HCT116 (cell line): ENCODE data around the gene TSPAN5. TPM values are rescaled to one million over a fixed set of nuclear protein-coding genes. Genes with fewer than 3 reads are reported as not detected.

Experiments
- ATAC-seq: fragments of 200-7000 bp; cut with Tn5 transposase; 2 replicates; pipeline ENCODE4 v1.9.1; 2020; ENCODE audit warnings: mild to moderate bottlenecking, moderate library complexity
- BruUV-seq: library from RNA; stranded (reverse); fragments of 400-500 nt; replicated peaks from 2 replicates; lab custom pipeline; 2021; lab: Mats Ljungman, UMichigan
- CTCF ChIA-PET: fragments of 300-600 bp; sonication (Branson Sonifier 250); formaldehyde crosslinking; loops from one replicate; lab custom pipeline; 2021; ENCODE audit warnings: antibody characterized with exemption; lab: Charles Lee
- POLR2A ChIA-PET: fragments of 300-600, 350-600 bp; sonication (Branson Sonifier 250); formaldehyde crosslinking; loops from one replicate; lab custom pipeline; 2021; ENCODE audit warnings: antibody characterized with exemption; lab: Charles Lee
- RAD21 ChIA-PET, 2 experiments: fragments of 300-600 bp; sonication (Branson Sonifier 250); formaldehyde crosslinking; loops; one replicate each; lab custom pipeline; 2023; ENCODE audit warnings: low total read pairs in 2 of 2; ENCODE audit not compliant: uncharacterized antibody in 2 of 2, unreplicated experiment in 2 of 2, low non-redundant PET in 1 of 2; lab: Charles Lee
- DNase-seq: peaks from one replicate; pipeline ENCODE4 v3.0.0-alpha.2; 2010; ENCODE audit warnings: low read depth, low spot score
- H2AFZ ChIP-seq: fragments of 200-600 bp; shearing (Covaris generic), sonication (generic); 2 replicates; pipeline ENCODE4 v1.6.1; 2017; ENCODE audit warnings: low read depth, mixed run types, mixed read lengths, antibody characterized with exemption, low read length; ENCODE audit not compliant: poor library complexity, severe bottlenecking
- H3K27ac ChIP-seq: 2 replicates; pipeline ENCODE4 v1.5.1; 2012; ENCODE audit warnings: low read depth, low read length
- H3K27me3 ChIP-seq: fragments of 200-600 bp; sonication (generic); 2 replicates; pipeline ENCODE4 v1.6.1; 2016; ENCODE audit warnings: mixed run types, low read length, mixed read lengths; ENCODE audit not compliant: insufficient read depth
- H3K36me3 ChIP-seq, 2 experiments: fragments of 200-500 bp in 1 of 2; fragments of 200-600 bp in 1 of 2; sonication (Bioruptor generic) in 1 of 2; sonication (generic) in 1 of 2; 2 replicates each; pipeline versions ENCODE4 v1.5.1 to v1.6.1; 2014 to 2016; ENCODE audit warnings: low read length in 2 of 2, inconsistent platforms in 1 of 2, mixed read lengths in 1 of 2, mixed run types in 1 of 2; ENCODE audit not compliant: insufficient read depth in 2 of 2, control insufficient read depth in 1 of 2
- H3K4me1 ChIP-seq, 2 experiments: fragments of 200-600 bp in 1 of 2; sonication (generic) in 1 of 2; 2 replicates each; pipeline versions ENCODE4 v1.5.1 to v1.6.1; 2012 to 2017; ENCODE audit warnings: low read length in 2 of 2, inconsistent platforms in 1 of 2, mild to moderate bottlenecking in 1 of 2, mixed read lengths in 1 of 2, mixed run types in 1 of 2, moderate library complexity in 1 of 2; ENCODE audit not compliant: insufficient read depth in 2 of 2, control insufficient read depth in 1 of 2
- H3K4me2 ChIP-seq: fragments of 200-600 bp; sonication (generic); 2 replicates; pipeline ENCODE4 v1.6.1; 2017; ENCODE audit warnings: mixed run types, low read length, mixed read lengths
- H3K4me3 ChIP-seq, 2 experiments: fragments of 200-600 bp in 1 of 2; sonication (generic) in 1 of 2; replicated peaks in 1 of 2; 2 replicates each; pipeline ENCODE4 v1.5.1; 2011 to 2016; ENCODE audit warnings: low read length in 2 of 2, control low read depth in 1 of 2, low read depth in 1 of 2, mild to moderate bottlenecking in 1 of 2, mixed read lengths in 1 of 2, mixed run types in 1 of 2
- H3K79me2 ChIP-seq: fragments of 200-600 bp; sonication (generic); 2 replicates; pipeline ENCODE4 v1.6.1; 2017; ENCODE audit warnings: mild to moderate bottlenecking, mixed run types, low read length, moderate library complexity, mixed read lengths; ENCODE audit not compliant: insufficient read depth
- H3K9ac ChIP-seq: fragments of 200-600 bp; sonication (generic); 2 replicates; pipeline ENCODE4 v1.6.1; 2016; ENCODE audit warnings: low read length, mixed read lengths
- H3K9me2 ChIP-seq: fragments of 200-600 bp; sonication (generic), shearing (Covaris generic); 2 replicates; pipeline ENCODE4 v1.6.1; 2017; ENCODE audit warnings: mixed run types, mild to moderate bottlenecking, moderate library complexity; ENCODE audit not compliant: insufficient read depth
- H3K9me3 ChIP-seq, 2 experiments: fragments of 200-500 bp in 1 of 2; fragments of 200-600 bp in 1 of 2; sonication (Bioruptor generic) in 1 of 2; sonication (generic) in 1 of 2; 2 replicates each; pipeline ENCODE4 v1.6.1; 2014 to 2017; ENCODE audit warnings: low read length in 2 of 2, mixed read lengths in 2 of 2, inconsistent platforms in 1 of 2, low read depth in 1 of 2, mild to moderate bottlenecking in 1 of 2, mixed run types in 1 of 2, moderate library complexity in 1 of 2; ENCODE audit not compliant: control insufficient read depth in 1 of 2, insufficient read depth in 1 of 2
- H4K20me1 ChIP-seq: fragments of 200-600 bp; sonication (generic), shearing (Covaris generic); 2 replicates; pipeline ENCODE4 v1.6.1; 2017; ENCODE audit warnings: mixed run types, mild to moderate bottlenecking, moderate library complexity; ENCODE audit not compliant: insufficient read depth
- ATF3 ChIP-seq: IDR thresholded peaks from 2 replicates; pipeline ENCODE4 v1.6.1; 2012
- CBX3 ChIP-seq: IDR thresholded peaks from 2 replicates; pipeline ENCODE4 v1.6.1; 2012; ENCODE audit warnings: low read depth
- ELF1 ChIP-seq: IDR thresholded peaks from 2 replicates; pipeline ENCODE4 v1.6.1; 2012; ENCODE audit warnings: low read depth, borderline replicate concordance
- EZH2 ChIP-seq: fragments of 200-600 bp; sonication (generic); IDR thresholded peaks from 2 replicates; pipeline ENCODE4 v1.6.1; 2017; ENCODE audit warnings: antibody characterized with exemption, mixed run types
- EZH2phosphoT487 ChIP-seq: fragments of 200-600 bp; IDR thresholded peaks from 2 replicates; pipeline ENCODE4 v1.6.1; 2018; ENCODE audit warnings: antibody characterized with exemption, borderline replicate concordance
- POLR2AphosphoS5 ChIP-seq: IDR thresholded peaks from 2 replicates; pipeline ENCODE4 v1.6.1; 2011; ENCODE audit warnings: mild to moderate bottlenecking, low read depth, low read length, moderate library complexity
- RAD21 ChIP-seq: IDR thresholded peaks from 2 replicates; pipeline ENCODE4 v1.6.1; 2012; ENCODE audit warnings: low read depth, mild to moderate bottlenecking
- SIN3A ChIP-seq: IDR thresholded peaks from 2 replicates; pipeline ENCODE4 v1.6.1; 2012; ENCODE audit warnings: low read depth
- SP1 ChIP-seq: IDR thresholded peaks from 2 replicates; pipeline ENCODE4 v1.6.1; 2012; ENCODE audit warnings: low read depth
- SRF ChIP-seq: IDR thresholded peaks from 2 replicates; pipeline ENCODE4 v1.6.1; 2012; ENCODE audit warnings: low read depth
- YY1 ChIP-seq: IDR thresholded peaks from 2 replicates; pipeline ENCODE4 v1.6.1; 2011; ENCODE audit warnings: low read length, low read depth, moderate library complexity, mild to moderate bottlenecking; ENCODE audit not compliant: insufficient replicate concordance; ENCODE audit errors: extremely low read depth
- ZBTB33 ChIP-seq: IDR thresholded peaks from 2 replicates; pipeline ENCODE4 v1.6.1; 2011; ENCODE audit warnings: mild to moderate bottlenecking, low read length, moderate library complexity; ENCODE audit not compliant: insufficient replicate concordance; ENCODE audit errors: extremely low read depth
- intact Hi-C: fragments of 100-400 bp; cut with micrococcal nuclease; formaldehyde crosslinking; loops from 2 replicates; pipeline ENCODE4 v1.10.0; 2022
- total RNA-seq: library from RNA; stranded (reverse); gene quantifications from one replicate; pipeline ENCODE4 v1.2.1, GENCODE V29; 2021; ENCODE audit not compliant: unreplicated experiment

TSPAN5 gene
- total RNA-seq, 1 experiment from 2014 or later = 56.8 TPM

- no TSS peak for BruUV-seq
- Histone ChIP-seq H3K4me3 (no peak overlapping the region), H3K79me2 (peaks cover 86% of the 10 kb centered on the region), H3K9me3 (no peaks in the 10 kb centered on the region), H3K4me1 (no peaks in the 10 kb centered on the region), H3K27ac (no peak overlapping the region), H3K4me2 (no peak overlapping the region), H2AFZ (no peak overlapping the region), H4K20me1 (0 out of 2 replicates have a peak, but pooled peaks cover 3% of the 10 kb centered on the region), H3K36me3 (no peaks in the 10 kb centered on the region), H3K27me3 (no peaks in the 10 kb centered on the region), H3K9ac (no peak overlapping the region), H3K9me2 (no peaks in the 10 kb centered on the region)
- ChIA-PET CTCF (no interaction called here), POLR2A (no interaction called here), RAD21 (no interaction called here)
- DNase-seq = no peak
- TF ChIP-seq EZH2 (no peak), YY1 (no peak), ATF3 (no peak), POLR2AphosphoS5 (no peak), SRF (no peak), CBX3 (no peak), ELF1 (no peak), ZBTB33 (no peak), SIN3A (no peak), EZH2phosphoT487 (no peak), SP1 (no peak), RAD21 (no peak)
- intact Hi-C loops = no loop called here
- ATAC-seq = no peak
These were observed 102.0 kb downstream of the TSPAN5 start for GRCh38 chr4:98556451-98556850.
